ENCODE data around the gene SLC2A9.

The SLC2A9 gene

GRCh38 chr4:10041036-10041435 is 19.7 kb upstream of the SLC2A9 start:
- no peak for DNase-seq

GRCh38 chr4:10040049-10040892 is 19.0 kb upstream of the SLC2A9 start:
- no peak for DNase-seq

DNA sequence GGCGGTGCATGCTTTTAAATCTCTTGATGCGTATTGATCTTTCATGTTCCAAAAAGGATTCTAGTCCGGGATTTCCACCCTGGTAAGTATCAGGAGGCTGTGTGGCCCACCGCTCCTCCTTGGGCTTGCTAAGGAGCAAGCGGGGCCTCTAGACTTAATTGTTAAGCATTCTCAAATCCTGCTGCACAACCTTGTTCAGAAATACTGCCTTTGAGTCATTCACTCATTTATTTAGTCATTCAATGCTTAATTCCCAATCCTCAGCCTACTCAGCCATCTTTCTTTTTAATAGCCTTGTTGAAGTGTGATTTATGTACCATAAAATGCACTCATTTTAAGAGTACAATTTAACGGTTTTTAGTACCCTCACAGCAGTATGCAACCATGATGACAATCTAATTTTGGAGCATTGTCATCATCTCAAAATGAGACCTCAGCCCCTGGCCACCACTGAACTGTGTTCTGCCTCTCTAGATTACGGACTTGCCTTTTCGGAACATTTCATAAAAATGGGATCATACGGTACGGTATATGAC is 15.6 kb upstream of the SLC2A9 start:
- DNase-seq, result no peak

GRCh38 chr4:10035130-10035529 is 13.8 kb upstream of the SLC2A9 start:
- no peak for DNase-seq

DNA sequence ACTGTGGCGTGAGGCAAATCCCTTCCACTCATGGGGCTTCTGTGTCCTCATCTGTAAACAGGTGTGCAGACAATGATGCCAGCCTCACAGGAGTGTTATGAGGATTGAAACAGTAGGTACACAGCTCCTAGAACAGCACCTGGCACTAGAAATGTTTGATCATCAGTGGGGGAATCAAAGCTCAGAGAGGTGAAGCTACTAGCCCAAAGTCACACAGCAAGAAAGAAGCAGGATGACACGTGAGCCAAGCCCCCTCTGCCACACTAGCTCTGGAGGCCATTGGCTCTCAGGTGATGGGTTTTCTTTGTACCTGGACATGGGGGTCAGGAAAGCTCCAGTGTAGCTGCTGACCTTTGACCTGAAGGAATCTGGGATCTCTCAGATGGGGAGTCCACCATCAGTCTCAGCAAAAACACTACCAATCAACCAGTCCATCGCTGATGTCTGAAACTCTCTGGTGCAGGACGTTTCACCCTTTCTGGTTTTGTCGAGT is 13.4 kb upstream of the SLC2A9 start:
- no peak for DNase-seq

DNA sequence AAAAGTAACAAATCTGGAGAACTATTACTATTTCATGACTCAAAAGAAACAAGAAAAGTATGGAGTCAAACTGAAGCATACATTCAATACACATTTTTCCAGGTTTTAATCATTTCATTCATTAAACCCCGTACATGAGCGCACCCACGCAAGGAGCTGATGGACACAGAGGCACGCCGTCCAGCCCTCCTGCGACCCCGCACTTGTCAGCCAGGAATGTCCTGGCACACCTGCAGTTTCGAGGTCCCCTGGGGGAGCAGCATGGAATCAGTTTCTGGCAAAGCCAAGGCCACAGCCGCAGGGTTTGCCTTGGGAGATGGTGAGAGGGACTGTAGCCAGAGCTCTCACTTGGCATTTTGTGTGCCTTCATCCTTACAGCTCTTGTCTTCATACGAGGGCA is 12.8 kb upstream of the SLC2A9 start:
- no peak for DNase-seq

DNA sequence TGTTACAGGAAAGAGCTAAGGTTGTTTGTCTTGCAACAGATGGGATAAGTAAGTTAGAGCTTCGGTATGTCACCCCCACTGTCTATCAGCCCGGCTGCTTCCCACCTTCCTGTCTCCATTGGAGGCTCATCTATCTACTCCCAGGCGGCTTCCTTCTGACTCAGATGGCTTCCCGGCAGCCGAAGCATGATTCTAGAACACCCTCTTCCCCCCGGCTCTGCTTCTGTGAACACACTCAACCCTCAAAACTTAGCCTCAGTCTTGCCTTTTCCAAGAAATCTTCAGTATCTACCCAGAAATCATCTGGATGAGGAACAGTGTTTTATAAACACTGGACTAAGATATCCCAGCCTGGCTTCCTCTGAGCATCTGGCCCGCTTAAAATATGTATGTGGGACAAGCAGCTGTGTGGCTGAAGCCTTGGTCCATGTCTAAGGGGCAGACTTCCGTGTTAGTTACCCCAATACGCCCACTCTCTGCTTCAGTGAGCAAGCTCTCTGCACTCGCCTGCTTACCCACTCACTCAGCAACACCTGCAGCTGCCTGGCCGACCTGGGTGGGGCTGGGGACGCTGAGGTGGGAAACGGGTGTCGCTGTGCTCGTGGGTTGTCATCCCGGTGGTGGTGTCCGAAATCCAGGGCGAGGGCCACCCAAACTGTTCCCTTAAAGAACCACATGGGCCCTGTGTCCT is 12.0 kb upstream of the SLC2A9 start:
- peak; percentile 50 for DNase-seq

DNA sequence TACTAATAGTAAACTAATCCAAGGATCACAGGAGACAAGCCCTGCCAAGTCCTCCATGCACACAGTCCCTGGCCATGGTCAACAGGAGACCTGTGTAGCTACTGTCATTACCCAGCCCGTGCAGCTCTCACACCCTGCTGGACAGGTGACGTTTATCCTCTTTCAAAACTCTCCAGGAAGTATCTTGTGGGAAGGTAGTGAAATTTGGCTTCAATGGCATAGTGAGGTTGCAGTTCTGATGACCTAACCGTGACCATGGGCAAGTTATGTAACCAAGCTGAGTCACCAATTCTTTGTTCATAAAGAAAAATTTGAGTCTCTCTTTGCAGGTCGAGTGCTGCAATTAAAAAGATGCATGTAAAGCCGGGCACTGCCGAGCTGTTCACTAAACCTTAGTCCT is 11.3 kb upstream of the SLC2A9 start:
- DNase-seq, result peak; percentile 53

GRCh38 chr4:10031668-10032590 is 10.6 kb upstream of the SLC2A9 start:
- no peak for DNase-seq

- no peak for DNase-seq
These were observed 9.8 kb upstream of the SLC2A9 start for GRCh38 chr4:10030972-10031667.

- no peak for DNase-seq
These were observed 8.1 kb upstream of the SLC2A9 start for GRCh38 chr4:10029403-10029802.

GRCh38 chr4:10028910-10029309 is 7.6 kb upstream of the SLC2A9 start:
- DNase-seq, result no peak

DNA sequence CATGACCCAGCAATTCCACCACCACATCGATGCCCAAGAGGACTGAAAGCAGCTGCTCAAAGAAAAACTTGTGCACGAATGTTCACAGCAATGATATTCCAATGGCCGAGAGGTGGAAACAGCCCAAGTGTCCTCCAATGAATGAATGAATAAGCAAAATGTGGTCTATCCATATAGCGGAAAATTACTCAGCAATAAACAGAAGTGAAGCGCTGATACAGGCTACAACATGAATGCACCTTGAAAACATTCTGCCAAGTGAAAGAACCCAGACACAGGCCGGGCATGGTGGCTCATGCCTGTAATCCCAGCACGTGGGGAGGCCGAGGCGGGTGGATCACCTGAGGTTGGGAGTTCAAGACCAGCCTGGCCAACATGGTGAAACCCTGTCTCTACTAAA is 5.2 kb upstream of the SLC2A9 start:
- DNase-seq, result no peak

GRCh38 chr4:10025230-10025806 is 4.0 kb upstream of the SLC2A9 start:
- no peak for DNase-seq

DNA sequence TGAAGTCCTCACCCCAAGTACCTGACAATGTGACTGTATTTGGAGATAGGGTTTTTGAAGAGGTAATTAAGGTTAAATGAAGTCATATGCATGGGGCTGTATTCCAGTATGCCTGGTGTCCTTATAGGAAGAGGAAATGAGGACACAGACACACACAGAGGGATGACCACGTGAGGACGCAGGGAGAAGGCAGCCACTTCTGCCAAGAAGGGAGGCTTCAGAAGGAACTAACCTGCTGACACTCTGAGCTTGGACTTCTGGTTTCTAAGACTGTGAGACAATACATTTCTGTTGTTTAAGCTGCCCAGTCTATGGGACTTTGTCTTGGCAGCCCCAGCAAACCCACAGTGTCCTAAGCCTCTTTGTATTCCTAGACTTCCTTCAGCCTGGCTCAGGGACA is 3.0 kb upstream of the SLC2A9 start:
- no peak for DNase-seq

DNA sequence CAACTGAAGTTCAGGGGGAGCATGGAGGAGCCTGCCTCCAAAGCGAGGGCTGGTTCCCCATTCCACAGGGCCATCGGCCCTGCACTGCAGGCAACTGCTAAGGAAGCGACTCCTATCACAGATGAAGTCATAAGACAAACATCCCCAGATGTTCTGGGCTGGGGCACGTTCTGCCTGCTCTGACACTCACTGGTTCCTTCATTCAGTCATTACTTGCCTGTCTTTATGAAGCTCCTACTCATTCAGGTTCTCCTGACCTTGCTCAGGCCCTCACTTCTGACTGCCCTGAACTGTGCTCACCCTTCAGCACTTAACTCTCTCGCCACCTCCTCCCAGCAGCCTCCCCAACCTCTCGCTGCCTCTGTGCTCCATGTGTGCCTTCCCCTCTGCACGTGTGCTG is 2.5 kb upstream of the SLC2A9 start:
- DNase-seq, result no peak

DNA sequence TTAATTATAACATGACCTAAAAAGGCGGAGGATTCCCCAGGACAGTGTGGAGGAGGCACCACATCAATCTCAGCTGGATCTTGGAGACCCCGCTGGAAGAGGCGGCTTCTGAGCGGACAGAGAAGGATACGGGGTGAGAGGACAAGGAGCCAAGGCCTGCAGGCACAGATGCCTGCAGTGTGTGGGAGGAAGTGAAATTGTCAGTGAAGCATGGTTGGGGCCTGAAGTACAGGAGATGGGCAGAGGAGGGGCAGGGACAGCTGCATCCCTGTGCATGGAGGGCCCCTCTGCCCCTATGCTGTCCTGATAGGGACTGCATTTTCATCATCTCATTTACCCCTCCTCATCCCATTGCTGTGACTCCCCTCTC is 1.7 kb upstream of the SLC2A9 start:
- DNase-seq, result no peak

DNA sequence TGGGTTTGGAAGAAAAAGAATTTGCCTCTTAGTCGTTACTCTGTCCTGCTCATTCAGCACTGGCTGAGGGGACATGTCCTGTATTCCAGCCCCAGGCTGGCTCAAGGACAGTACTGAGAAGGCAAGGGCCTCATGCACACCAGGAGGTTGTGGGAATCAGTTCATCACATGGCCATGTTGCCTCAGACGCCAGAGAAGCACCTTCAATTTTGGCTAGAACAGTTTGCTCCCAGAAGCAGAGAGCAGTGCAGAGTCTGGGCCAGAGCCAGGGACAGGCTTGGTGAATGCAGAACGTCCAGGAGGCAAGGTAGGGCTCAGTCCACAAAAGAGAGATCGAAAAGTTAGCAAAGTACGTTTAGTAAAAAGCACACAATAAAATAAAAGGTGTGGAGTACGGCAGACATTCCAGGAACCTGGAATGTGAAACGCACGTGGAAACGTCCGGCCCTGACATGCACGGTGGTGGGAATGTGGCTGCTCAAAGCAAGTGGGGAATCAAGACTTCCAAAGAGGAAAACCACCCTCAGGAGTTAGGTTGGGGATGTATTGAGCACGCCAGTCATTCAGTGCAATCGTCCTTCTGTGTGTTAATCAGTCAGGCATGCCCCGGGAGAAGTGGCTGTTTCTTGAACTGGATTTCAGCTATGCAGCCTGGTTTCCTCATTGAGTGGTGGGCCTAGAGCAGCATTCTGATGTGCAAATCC is 1.2 kb upstream of the SLC2A9 start:
- DNase-seq, result no peak

DNA sequence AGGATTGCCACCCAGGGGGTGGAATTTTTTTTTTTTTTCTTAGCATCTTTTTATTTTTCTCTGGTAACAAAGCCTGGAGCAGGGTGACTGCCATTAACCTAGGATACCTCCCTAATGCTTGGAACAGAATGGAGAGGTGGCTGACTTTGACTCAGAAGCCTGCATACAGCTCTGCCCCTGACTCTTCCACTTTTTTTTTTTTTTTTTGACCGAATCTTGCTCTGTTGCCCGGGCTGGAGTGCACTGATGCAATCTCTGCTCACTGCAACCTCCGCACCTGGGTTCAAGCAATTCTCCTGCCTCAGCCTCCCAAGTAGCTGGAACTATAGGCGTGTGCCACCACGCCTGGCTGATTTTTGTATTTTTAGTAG is 341 bp upstream of the SLC2A9 start:
- DNase-seq, result no peak

DNA sequence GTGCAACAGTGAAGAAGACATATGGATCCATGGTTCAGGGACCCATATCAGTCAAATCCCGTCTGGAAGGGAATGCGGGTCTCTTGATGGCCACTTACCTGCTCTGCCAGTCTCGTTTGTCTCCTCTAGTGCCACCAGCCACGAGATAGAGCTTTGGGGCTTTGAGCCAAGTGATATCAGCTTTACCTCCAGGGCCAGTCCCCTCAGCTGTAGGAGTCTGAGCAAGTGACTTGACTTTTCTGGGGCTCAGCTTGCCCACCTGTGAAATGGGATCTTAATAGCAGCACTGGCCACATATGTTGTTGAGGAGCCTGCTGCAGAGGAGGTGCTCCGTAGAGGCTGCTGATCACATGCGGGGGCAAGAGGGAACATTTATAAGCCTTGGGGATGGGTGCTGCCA is 1.2 kb downstream of the SLC2A9 start:
- DNase-seq, result no peak

GRCh38 chr4:10019521-10020051 is 1.7 kb downstream of the SLC2A9 start:
- no peak for DNase-seq

Measured in hematopoietic multipotent progenitor cell treated with erythropoietin and hydrocortisone succinate and interleukin-3 and kit ligand, for 6 days (in vitro differentiated cells).